Vagina (tissue), 2 donors: ENCODE data around the gene UBE2E3. TPM values are rescaled to one million over a fixed set of nuclear protein-coding genes. Genes with fewer than 3 reads are reported as not detected.

ENCODE experiments used
- DNase-seq, 2 donors: peaks; one replicate each; pipeline ENCODE4 v3.0.0-alpha.2; 2017; ENCODE audit errors: extremely low spot score in 2 of 2
- H3K27ac ChIP-seq: fragments of 200-600 bp; sonication (generic); one replicate; pipeline ENCODE4 v1.5.1; 2019
- H3K27me3 ChIP-seq: fragments of 200-600 bp; sonication (generic); one replicate; pipeline ENCODE4 v1.5.1; 2019
- H3K36me3 ChIP-seq, 2 donors: fragments of 200-600 bp; sonication (generic); one replicate each; pipeline ENCODE4 v1.5.1; 2017 to 2019
- H3K4me1 ChIP-seq: fragments of 200-600 bp; sonication (generic); one replicate; pipeline ENCODE4 v1.5.1; 2019
- H3K4me3 ChIP-seq, 2 donors: fragments of 200-600 bp; sonication (generic); 1 replicate in 1 of 2; 2 replicates in 1 of 2; pipeline ENCODE4 v1.5.1; 2016 to 2019
- H3K9me3 ChIP-seq: fragments of 200-600 bp; sonication (generic); one replicate; pipeline ENCODE4 v1.5.1; 2019
- CTCF ChIP-seq, 3 experiments: fragments of 450-650 bp in 2 of 3; fragments of 200-600 bp in 1 of 3; sonication (generic) in 1 of 3; IDR thresholded peaks; one replicate each; pipeline ENCODE4 v1.5.1; 2017 to 2019; ENCODE audit warnings: antibody characterized with exemption in 3 of 3, mild to moderate bottlenecking in 2 of 3, moderate library complexity in 2 of 3
- POLR2A ChIP-seq, 2 donors: fragments of 450-650 bp; IDR thresholded peaks; one replicate each; pipeline ENCODE4 v1.6.1; 2017; ENCODE audit warnings: antibody characterized with exemption in 2 of 2, mild to moderate bottlenecking in 2 of 2, moderate library complexity in 2 of 2
- POLR2AphosphoS5 ChIP-seq, 2 donors: sonication (generic); formaldehyde crosslinking; IDR thresholded peaks; one replicate each; pipeline ENCODE4 v1.9.0; 2017; ENCODE audit warnings: antibody characterized with exemption in 2 of 2, mild to moderate bottlenecking in 2 of 2, low read depth in 1 of 2; ENCODE audit not compliant: insufficient read depth in 1 of 2
- intact Hi-C: fragments of 100-400 bp; cut with DNase I; formaldehyde crosslinking; loops from one replicate; pipeline ENCODE4 v1.15.1; 2023
- total RNA-seq: library from RNA; depleted of rRNA; stranded (reverse); fragments of >200 nt; gene quantifications from one replicate; pipeline ENCODE4 v1.2.3, GENCODE V29; 2016

UBE2E3 gene
- total RNA-seq, 1 donor from 2014 or later = 59.9 TPM

- no peaks in the 10 kb centered on the region for H3K4me1 ChIP-seq
- no peak overlapping the region for H3K4me3 ChIP-seq
- no peak for DNase-seq
- H3K36me3 ChIP-seq = no peaks in the 10 kb centered on the region
- H3K27ac ChIP-seq = no peak overlapping the region
- intact Hi-C loops = no loop called here
- H3K27me3 ChIP-seq = no peaks in the 10 kb centered on the region
- no peaks in the 10 kb centered on the region for H3K9me3 ChIP-seq
- TF ChIP-seq POLR2A (IDR thresholded peaks at IDR 0.05) (no peak), POLR2AphosphoS5 (IDR thresholded peaks at IDR 0.05; ENCODE audit: insufficient read depth in 1 of 2, low read depth in 1 of 2) (no peak), CTCF (IDR thresholded peaks at IDR 0.05) (no peak)
These were observed 28.3 kb upstream of the UBE2E3 start for GRCh38 chr2:180952082-180952481.

- no peaks in the 10 kb centered on the region for H3K27me3 ChIP-seq
- H3K4me1 ChIP-seq = no peaks in the 10 kb centered on the region
- DNase-seq = no peak
- no peaks in the 10 kb centered on the region for H3K9me3 ChIP-seq
- no peak overlapping the region for H3K4me3 ChIP-seq
- H3K27ac ChIP-seq = no peak overlapping the region
- no peak for TF ChIP-seq POLR2A (IDR thresholded peaks at IDR 0.05)
- no peak for TF ChIP-seq POLR2AphosphoS5 (IDR thresholded peaks at IDR 0.05; ENCODE audit: insufficient read depth in 1 of 2, low read depth in 1 of 2)
- TF ChIP-seq CTCF (IDR thresholded peaks at IDR 0.05) = no peak
- no peaks in the 10 kb centered on the region for H3K36me3 ChIP-seq
- intact Hi-C loops = no loop called here
These were observed 27.6 kb upstream of the UBE2E3 start for GRCh38 chr2:180952731-180953336.

- Histone ChIP-seq H3K27me3 (no peaks in the 10 kb centered on the region), H3K9me3 (no peaks in the 10 kb centered on the region), H3K36me3 (no peaks in the 10 kb centered on the region), H3K27ac (no peak overlapping the region), H3K4me1 (no peaks in the 10 kb centered on the region), H3K4me3 (no peak overlapping the region)
- DNase-seq = no peak
- no peak for TF ChIP-seq POLR2AphosphoS5 (IDR thresholded peaks at IDR 0.05; ENCODE audit: insufficient read depth in 1 of 2, low read depth in 1 of 2)
- no peak for TF ChIP-seq POLR2A (IDR thresholded peaks at IDR 0.05)
- TF ChIP-seq CTCF (IDR thresholded peaks at IDR 0.05) = no peak
- intact Hi-C loops = no loop called here
These were observed 26.9 kb upstream of the UBE2E3 start for GRCh38 chr2:180953550-180953949.

- no peaks in the 10 kb centered on the region for H3K27me3 ChIP-seq
- DNase-seq = no peak
- intact Hi-C loops = no loop called here
These were observed 25.3 kb upstream of the UBE2E3 start for GRCh38 chr2:180955101-180955500.

More at GRCh38 chr2:180955101-180955500, 25.3 kb upstream of the UBE2E3 start:
- no peak overlapping the region for H3K27ac ChIP-seq
- no peak for TF ChIP-seq POLR2AphosphoS5 (IDR thresholded peaks at IDR 0.05; ENCODE audit: insufficient read depth in 1 of 2, low read depth in 1 of 2)
- TF ChIP-seq POLR2A (IDR thresholded peaks at IDR 0.05) = no peak
- TF ChIP-seq CTCF (IDR thresholded peaks at IDR 0.05) = no peak
- no peaks in the 10 kb centered on the region for H3K4me1 ChIP-seq
- no peaks in the 10 kb centered on the region for H3K36me3 ChIP-seq
- H3K9me3 ChIP-seq = no peaks in the 10 kb centered on the region
- no peak overlapping the region for H3K4me3 ChIP-seq
